HCT116 (cell line): ENCODE data around the gene PRCC.
A peak's percentile ranks its signal among the peaks of the same experiment; 100 is the strongest.

Experiments used
- CEBPB ChIP-seq: IDR thresholded peaks from 2 replicates; pipeline ENCODE4 v1.6.1; 2012; ENCODE audit warnings: low read depth
- CTCF ChIP-seq, 3 experiments: fragments of 200-600 bp in 1 of 3; sonication (generic) in 1 of 3; IDR thresholded peaks in 2 of 3; conservative IDR thresholded peaks in 1 of 3; 2 replicates each; pipeline ENCODE4 v1.5.1; 2012 to 2017; ENCODE audit warnings: low read depth in 2 of 3, low read length in 2 of 3, antibody characterized with exemption in 1 of 3, borderline replicate concordance in 1 of 3, control low read depth in 1 of 3, mild to moderate bottlenecking in 1 of 3, mixed read lengths in 1 of 3, mixed run types in 1 of 3, moderate library complexity in 1 of 3; ENCODE audit not compliant: insufficient read depth in 1 of 3
- EGR1 ChIP-seq: IDR thresholded peaks from 2 replicates; pipeline ENCODE4 v1.6.1; 2012; ENCODE audit warnings: low read depth
- EZH2phosphoT487 ChIP-seq: fragments of 200-600 bp; IDR thresholded peaks from 2 replicates; pipeline ENCODE4 v1.6.1; 2018; ENCODE audit warnings: antibody characterized with exemption, borderline replicate concordance
- JUND ChIP-seq: IDR thresholded peaks from 2 replicates; pipeline ENCODE4 v1.6.1; 2012
- MAX ChIP-seq: IDR thresholded peaks from 2 replicates; pipeline ENCODE4 v1.6.1; 2012
- POLR2A ChIP-seq: IDR thresholded peaks from 2 replicates; pipeline ENCODE4 v1.7.0; 2011; ENCODE audit warnings: borderline replicate concordance; ENCODE audit not compliant: insufficient read depth, insufficient read length; ENCODE audit errors: extremely low read depth
- RAD21 ChIP-seq: IDR thresholded peaks from 2 replicates; pipeline ENCODE4 v1.6.1; 2012; ENCODE audit warnings: low read depth, mild to moderate bottlenecking
- SIN3A ChIP-seq: IDR thresholded peaks from 2 replicates; pipeline ENCODE4 v1.6.1; 2012; ENCODE audit warnings: low read depth

GRCh38 chr1:156767101-156767878 lies at the start of gene PRCC:
- TF ChIP-seq CEBPB (no peak), CTCF (IDR thresholded peaks at IDR 0.05 in 2 of 3, conservative IDR thresholded peaks at IDR 0.05 in 1 of 3; ENCODE audit: borderline replicate concordance in 1 of 3, insufficient read depth in 1 of 3, low read depth in 2 of 3, low read length in 2 of 3) (no peak), POLR2A (peak; percentile 47), EGR1 (peak; percentile 59), EZH2phosphoT487 (no peak), MAX (peak; percentile 62), RAD21 (peak; percentile 34; the same call in 1 of the 2 replicates), SIN3A (no peak; the same call in none of the 2 replicates), JUND (no peak)
